Psoas muscle (tissue), 8 donors: Measurements from ENCODE around the gene SLC22A16. TPM values are rescaled to one million over a fixed set of nuclear protein-coding genes. Genes with fewer than 3 reads are reported as not detected.

Experiments used
- ATAC-seq, 4 donors: fragments of 200-7000 bp; cut with Tn5 transposase; one replicate each; pipeline ENCODE4 v1.9.1; 2020; ENCODE audit warnings: moderate library complexity in 3 of 4, mild to moderate bottlenecking in 2 of 4
- DNase-seq, 2 donors: peaks; one replicate each; pipeline ENCODE4 v3.0.0-alpha.2; 2020
- H3K27ac ChIP-seq: fragments of 200-600 bp; one replicate; pipeline ENCODE4 v1.8.0; 2022
- H3K27me3 ChIP-seq, 3 donors: fragments of 200-600 bp in 1 of 3; one replicate each; pipeline versions ENCODE4 v1.6.1 to v1.8.0; 2013 to 2022; ENCODE audit warnings: low read length in 2 of 3, mild to moderate bottlenecking in 2 of 3, moderate library complexity in 1 of 3; ENCODE audit not compliant: insufficient read depth in 3 of 3
- H3K36me3 ChIP-seq, 2 donors: fragments of 200-600 bp in 1 of 2; one replicate each; pipeline versions ENCODE4 v1.6.1 to v1.8.0; 2013 to 2022; ENCODE audit warnings: low read depth in 1 of 2, mild to moderate bottlenecking in 1 of 2, moderate library complexity in 1 of 2; ENCODE audit not compliant: insufficient read depth in 1 of 2
- H3K4me1 ChIP-seq: fragments of 200-600 bp; one replicate; pipeline ENCODE4 v1.8.0; 2022
- H3K4me3 ChIP-seq: fragments of 200-600 bp; one replicate; pipeline ENCODE4 v1.8.0; 2022; ENCODE audit warnings: mild to moderate bottlenecking
- H3K9me3 ChIP-seq: fragments of 200-600 bp; one replicate; pipeline ENCODE4 v1.8.0; 2022
- WGBS, 3 donors: extraction: QIAGEN DNeasy Blood & Tissue Kit; methylation state at CpG; one replicate each; pipeline versions ENCODE4 v1.1.6 to v1.1.7; 2013; 5-methylcytosine and 5-hydroxymethylcytosine counted together
- intact Hi-C, 2 donors: fragments of 100-400 bp; cut with DNase I; formaldehyde crosslinking; loops; one replicate each; pipeline versions ENCODE4 v1.11.0 to v1.14.2; 2022
- polyA plus RNA-seq, 3 donors: library from polyadenylated mRNA; stranded (reverse); fragments of 200-250 nt; gene quantifications; one replicate each; pipeline ENCODE4 v1.2.3, GENCODE V29; 2013
- total RNA-seq, 4 donors: library from RNA; stranded (reverse); fragmentation: NEBNext Ultra II Directional in 2 of 4; extraction: Animal tissue kit (Norgen Biotek cat#: 25700) in 2 of 4; gene quantifications; one replicate each; pipeline versions ENCODE4 v1.2.1 to v1.2.4, GENCODE V29; 2021 to 2023
- TF ChIP-seq, protein P1 (sequence below): fragments of 200-600 bp; IDR thresholded peaks from one replicate; pipeline ENCODE4 v1.8.0; 2022; ENCODE audit warnings: antibody characterized with exemption
- donor health status: healthy with polysubstance abuse.
- donor health status: DM: no; HTN: no; CAD: no; lungs with moderate emphysema.
- donor health status: Bipolar disorder and iron deficiency.
- donor health status: healthy.
- donor health status: DM: yes; HTN: yes; CAD: no.
- donor health status: DM: no; HTN: no; CAD: no.
- donor health status: DM: no; HTN: no; CAD: no.
- donor health status: DM: yes; HTN: yes; CAD: no.

SLC22A16 gene
- total and polyA plus RNA-seq, 7 donors: 0.03 to 0.07 TPM; not detected in 5

DNA sequence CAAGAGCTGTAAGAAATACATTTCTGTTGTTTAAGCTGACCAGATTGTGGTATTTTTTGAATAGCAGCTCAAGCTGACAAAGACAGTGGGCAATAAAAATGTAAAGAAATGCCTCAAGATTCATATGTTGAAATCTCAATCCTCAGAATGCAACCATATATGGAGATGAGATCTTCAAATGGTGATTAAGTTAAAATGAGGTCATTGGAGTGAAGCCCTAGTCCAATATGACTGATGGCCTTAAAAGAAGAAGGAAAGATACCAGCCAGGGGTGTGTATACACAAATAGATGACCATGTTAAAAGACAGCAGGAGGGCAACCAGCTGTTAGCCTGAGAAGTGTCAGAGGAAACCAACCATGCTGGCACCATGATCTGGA, 54.0 kb downstream of the SLC22A16 start:
- no peak overlapping the region for H3K27ac ChIP-seq
- H3K36me3 ChIP-seq: no peaks in the 10 kb centered on the region
- no peak for DNase-seq
- no peak overlapping the region for H3K4me3 ChIP-seq
- no peaks in the 10 kb centered on the region for H3K9me3 ChIP-seq
- TF ChIP-seq, protein P1, sequence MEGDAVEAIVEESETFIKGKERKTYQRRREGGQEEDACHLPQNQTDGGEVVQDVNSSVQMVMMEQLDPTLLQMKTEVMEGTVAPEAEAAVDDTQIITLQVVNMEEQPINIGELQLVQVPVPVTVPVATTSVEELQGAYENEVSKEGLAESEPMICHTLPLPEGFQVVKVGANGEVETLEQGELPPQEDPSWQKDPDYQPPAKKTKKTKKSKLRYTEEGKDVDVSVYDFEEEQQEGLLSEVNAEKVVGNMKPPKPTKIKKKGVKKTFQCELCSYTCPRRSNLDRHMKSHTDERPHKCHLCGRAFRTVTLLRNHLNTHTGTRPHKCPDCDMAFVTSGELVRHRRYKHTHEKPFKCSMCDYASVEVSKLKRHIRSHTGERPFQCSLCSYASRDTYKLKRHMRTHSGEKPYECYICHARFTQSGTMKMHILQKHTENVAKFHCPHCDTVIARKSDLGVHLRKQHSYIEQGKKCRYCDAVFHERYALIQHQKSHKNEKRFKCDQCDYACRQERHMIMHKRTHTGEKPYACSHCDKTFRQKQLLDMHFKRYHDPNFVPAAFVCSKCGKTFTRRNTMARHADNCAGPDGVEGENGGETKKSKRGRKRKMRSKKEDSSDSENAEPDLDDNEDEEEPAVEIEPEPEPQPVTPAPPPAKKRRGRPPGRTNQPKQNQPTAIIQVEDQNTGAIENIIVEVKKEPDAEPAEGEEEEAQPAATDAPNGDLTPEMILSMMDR: no peak
- peaks cover 0 to 12% (median 0%) of the 10 kb centered on the region in 3 donors for H3K27me3 ChIP-seq
- ATAC-seq: no peak
- intact Hi-C loops: no loop called here
- H3K4me1 ChIP-seq: no peaks in the 10 kb centered on the region

DNA sequence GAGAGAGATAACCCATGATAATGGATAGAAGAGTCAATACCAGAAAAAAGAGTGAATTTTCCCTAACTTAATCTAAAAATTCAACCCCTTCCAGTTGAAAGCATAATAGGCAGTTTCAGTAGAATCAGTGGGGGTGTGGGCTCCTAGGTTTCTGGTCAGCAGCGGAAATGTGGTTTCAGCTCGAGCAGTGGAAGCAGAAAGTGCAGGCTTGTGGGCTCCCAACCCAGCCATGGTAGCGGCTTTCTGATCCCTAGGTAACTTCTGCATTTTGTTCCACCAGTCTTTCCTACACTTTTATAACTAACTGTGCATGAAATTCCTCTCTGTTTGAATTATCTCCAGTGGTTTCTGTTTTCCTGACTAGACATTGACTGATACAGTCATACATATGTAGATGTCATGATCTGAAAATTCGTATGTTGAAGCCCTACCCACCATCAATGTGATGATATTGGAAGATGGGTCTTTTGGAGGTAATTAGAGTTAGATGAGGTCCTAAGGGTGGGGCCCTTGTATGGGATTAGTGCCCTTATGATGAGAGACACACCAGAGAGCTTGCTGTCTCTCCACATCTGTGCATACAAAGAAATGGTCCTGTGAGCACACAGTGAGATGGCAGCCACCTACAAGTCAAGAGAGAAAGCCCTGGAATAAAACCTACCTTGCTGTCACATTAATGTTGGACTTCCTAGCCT, 54.5 kb downstream of the SLC22A16 start:
- H3K9me3 ChIP-seq: no peaks in the 10 kb centered on the region
- DNase-seq: no peak
- ATAC-seq: no peak
- no peaks in the 10 kb centered on the region for H3K4me1 ChIP-seq
- peaks cover 0 to 12% (median 0%) of the 10 kb centered on the region in 3 donors for H3K27me3 ChIP-seq
- intact Hi-C loops: no loop called here
- TF ChIP-seq, protein P1: no peak
- H3K36me3 ChIP-seq: no peaks in the 10 kb centered on the region
- WGBS, 3 donors: 75 to 89% (median 84%) methylated on average over 4 of the region's 4 CpGs
- H3K27ac ChIP-seq: no peak overlapping the region
- no peak overlapping the region for H3K4me3 ChIP-seq

DNA sequence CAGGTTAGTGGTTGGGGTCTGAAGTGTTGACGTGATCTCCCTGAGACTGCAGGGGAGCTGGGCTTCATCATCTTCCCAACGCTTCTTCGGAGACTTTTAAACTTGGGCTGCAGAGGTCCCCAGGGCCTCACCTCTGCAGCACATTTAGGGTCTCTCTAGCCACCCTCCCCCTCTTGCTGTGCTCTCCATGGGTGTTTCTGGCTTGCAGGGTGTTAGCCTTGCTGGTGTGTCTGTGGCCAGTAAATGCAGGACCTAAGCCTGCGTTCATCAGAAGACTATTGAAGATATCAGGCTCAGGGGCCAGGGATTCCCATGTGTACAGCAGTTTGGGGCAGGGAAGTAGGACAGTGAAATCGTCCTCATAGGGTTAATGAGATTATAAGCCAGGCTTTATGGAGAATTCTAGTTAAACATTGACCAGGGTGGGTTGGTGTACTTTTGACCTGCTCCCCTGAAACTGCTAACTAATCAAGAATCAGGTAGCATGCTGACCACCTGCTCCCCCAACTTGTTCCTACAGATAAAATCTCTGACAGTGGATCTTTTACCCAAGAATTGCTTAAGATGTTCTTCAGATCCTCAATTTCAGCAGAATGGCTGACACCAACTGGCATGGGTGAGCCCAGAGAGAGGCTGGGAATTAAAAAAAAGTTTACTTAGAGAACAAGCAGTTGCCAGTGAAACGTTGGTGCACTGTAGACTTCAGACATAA, 57.2 kb downstream of the SLC22A16 start:
- WGBS, 3 donors: 68 to 75% (median 72%) methylated on average over 6 of the region's 6 CpGs
- TF ChIP-seq, protein P1: no peak
- ATAC-seq: no peak

DNA sequence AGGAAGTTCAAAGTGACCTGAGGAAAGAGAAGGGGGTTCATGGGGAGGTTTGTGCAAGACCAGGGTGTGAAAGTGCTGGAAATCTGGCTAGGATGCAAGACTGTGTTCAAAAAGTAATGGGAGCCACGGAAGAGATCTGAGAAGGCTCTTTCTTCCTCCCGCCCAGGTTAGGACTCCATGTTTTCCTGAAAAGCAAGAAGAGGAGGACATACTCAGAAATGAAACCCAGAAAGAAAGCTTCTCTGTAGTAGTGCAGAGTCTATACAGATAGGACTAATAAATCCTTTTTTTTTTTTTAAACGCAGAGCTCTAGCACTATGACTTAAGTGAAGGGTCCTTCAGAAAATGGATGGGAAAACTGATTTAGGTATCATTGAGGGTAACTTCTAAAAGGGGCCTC, 57.8 kb downstream of the SLC22A16 start:
- Histone ChIP-seq H3K4me3 (no peak overlapping the region), H3K27ac (no peak overlapping the region), H3K27me3 (peaks cover 0 to 7% (median 0%) of the 10 kb centered on the region in 3 donors), H3K9me3 (no peaks in the 10 kb centered on the region), H3K4me1 (peaks cover 12% of the 10 kb centered on the region), H3K36me3 (no peaks in the 10 kb centered on the region)
- ATAC-seq (no peak), DNase-seq (no peak)
- WGBS, 3 donors: 83 to 85% (median 84%) methylated on average over 3 of the region's 3 CpGs
- intact Hi-C loops: no loop called here
- TF ChIP-seq, protein P1: no peak

More for the DNA sequence above, 57.2 kb downstream of the SLC22A16 start:
- no peaks in the 10 kb centered on the region for H3K36me3 ChIP-seq
- no peak overlapping the region for H3K4me3 ChIP-seq
- DNase-seq: no peak
- no peak overlapping the region for H3K27ac ChIP-seq
- peaks cover 0 to 7% (median 0%) of the 10 kb centered on the region in 3 donors for H3K27me3 ChIP-seq
- intact Hi-C loops: no loop called here
- H3K9me3 ChIP-seq: no peaks in the 10 kb centered on the region
- peaks cover 7% of the 10 kb centered on the region for H3K4me1 ChIP-seq
